HL-60 (cell line): ENCODE results near the gene MBD5.

Experiments used
- GABPA ChIP-seq: IDR thresholded peaks from 2 replicates; pipeline ENCODE4 v1.6.1; 2012; ENCODE audit warnings: low read depth
- POLR2AphosphoS5 ChIP-seq: IDR thresholded peaks from 2 replicates; pipeline ENCODE4 v1.6.1; 2012; ENCODE audit warnings: low read depth
- TF ChIP-seq, protein P1 (sequence below): IDR thresholded peaks from one replicate; pipeline ENCODE4 v1.5.1; 2011; ENCODE audit warnings: low read length, control low read depth, inconsistent platforms; ENCODE audit not compliant: insufficient read depth
- TF ChIP-seq, protein P2 (sequence below): IDR thresholded peaks from 2 replicates; pipeline ENCODE4 v1.6.1; 2012; ENCODE audit warnings: low read depth; ENCODE audit not compliant: insufficient replicate concordance

DNA sequence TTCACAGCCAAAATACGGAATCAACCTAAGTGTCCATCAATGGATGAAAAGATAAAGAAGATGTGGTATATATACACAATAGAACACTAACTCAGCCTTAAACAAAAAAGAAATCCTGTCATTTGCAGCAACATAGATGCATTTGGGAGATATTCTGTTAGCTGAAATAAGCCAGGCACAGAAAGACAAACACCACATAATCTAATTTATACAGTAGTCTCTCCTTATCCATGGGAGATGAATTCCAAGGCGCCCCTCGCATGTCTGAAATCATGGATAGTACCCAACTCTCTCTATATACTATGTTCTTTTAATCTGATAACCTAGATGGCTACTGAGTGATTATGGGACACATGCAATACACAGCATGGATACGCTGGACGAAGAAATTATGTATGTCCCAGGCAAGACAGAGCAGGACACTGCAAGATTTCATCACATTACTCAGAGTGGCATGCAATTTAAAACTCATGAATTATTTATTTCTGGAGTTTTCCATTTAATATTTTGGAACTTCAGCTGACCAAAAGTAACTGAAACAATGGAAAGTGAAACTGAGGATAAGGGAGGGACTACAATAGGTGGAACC is 39.9 kb upstream of the MBD5 start:
- TF ChIP-seq, protein P1, sequence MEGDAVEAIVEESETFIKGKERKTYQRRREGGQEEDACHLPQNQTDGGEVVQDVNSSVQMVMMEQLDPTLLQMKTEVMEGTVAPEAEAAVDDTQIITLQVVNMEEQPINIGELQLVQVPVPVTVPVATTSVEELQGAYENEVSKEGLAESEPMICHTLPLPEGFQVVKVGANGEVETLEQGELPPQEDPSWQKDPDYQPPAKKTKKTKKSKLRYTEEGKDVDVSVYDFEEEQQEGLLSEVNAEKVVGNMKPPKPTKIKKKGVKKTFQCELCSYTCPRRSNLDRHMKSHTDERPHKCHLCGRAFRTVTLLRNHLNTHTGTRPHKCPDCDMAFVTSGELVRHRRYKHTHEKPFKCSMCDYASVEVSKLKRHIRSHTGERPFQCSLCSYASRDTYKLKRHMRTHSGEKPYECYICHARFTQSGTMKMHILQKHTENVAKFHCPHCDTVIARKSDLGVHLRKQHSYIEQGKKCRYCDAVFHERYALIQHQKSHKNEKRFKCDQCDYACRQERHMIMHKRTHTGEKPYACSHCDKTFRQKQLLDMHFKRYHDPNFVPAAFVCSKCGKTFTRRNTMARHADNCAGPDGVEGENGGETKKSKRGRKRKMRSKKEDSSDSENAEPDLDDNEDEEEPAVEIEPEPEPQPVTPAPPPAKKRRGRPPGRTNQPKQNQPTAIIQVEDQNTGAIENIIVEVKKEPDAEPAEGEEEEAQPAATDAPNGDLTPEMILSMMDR, result no peak
- TF ChIP-seq, protein P2, sequence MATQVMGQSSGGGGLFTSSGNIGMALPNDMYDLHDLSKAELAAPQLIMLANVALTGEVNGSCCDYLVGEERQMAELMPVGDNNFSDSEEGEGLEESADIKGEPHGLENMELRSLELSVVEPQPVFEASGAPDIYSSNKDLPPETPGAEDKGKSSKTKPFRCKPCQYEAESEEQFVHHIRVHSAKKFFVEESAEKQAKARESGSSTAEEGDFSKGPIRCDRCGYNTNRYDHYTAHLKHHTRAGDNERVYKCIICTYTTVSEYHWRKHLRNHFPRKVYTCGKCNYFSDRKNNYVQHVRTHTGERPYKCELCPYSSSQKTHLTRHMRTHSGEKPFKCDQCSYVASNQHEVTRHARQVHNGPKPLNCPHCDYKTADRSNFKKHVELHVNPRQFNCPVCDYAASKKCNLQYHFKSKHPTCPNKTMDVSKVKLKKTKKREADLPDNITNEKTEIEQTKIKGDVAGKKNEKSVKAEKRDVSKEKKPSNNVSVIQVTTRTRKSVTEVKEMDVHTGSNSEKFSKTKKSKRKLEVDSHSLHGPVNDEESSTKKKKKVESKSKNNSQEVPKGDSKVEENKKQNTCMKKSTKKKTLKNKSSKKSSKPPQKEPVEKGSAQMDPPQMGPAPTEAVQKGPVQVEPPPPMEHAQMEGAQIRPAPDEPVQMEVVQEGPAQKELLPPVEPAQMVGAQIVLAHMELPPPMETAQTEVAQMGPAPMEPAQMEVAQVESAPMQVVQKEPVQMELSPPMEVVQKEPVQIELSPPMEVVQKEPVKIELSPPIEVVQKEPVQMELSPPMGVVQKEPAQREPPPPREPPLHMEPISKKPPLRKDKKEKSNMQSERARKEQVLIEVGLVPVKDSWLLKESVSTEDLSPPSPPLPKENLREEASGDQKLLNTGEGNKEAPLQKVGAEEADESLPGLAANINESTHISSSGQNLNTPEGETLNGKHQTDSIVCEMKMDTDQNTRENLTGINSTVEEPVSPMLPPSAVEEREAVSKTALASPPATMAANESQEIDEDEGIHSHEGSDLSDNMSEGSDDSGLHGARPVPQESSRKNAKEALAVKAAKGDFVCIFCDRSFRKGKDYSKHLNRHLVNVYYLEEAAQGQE, result no peak
- no peak for TF ChIP-seq POLR2AphosphoS5
- no peak for TF ChIP-seq GABPA
